H1 (cell line): ENCODE results near the gene LRBA. TPM values are rescaled to one million over a fixed set of nuclear protein-coding genes. Genes with fewer than 3 reads are reported as not detected.

Experiments used
- CTCF ChIA-PET: fragments of 300-600 bp; sonication (Branson Sonifier 250); formaldehyde crosslinking; loops from one replicate; lab custom pipeline; 2021; ENCODE audit not compliant: partially characterized antibody; lab: Charles Lee
- POLR2A ChIA-PET: fragments of 300-600 bp; sonication (Branson Sonifier 250); formaldehyde crosslinking; loops from one replicate; lab custom pipeline; 2021; ENCODE audit warnings: inconsistent platforms; ENCODE audit not compliant: partially characterized antibody; lab: Charles Lee
- DNase-seq, 2 experiments: peaks; one replicate each; pipeline versions ENCODE4 v3.0.0 to v3.0.0-alpha.2; 2010 to 2022; ENCODE audit warnings: low spot score in 2 of 2, low read depth in 1 of 2, mixed read lengths in 1 of 2
- FAIRE-seq: peaks from 2 replicates; lab custom pipeline; 2011; peaks lifted over from hg19 to GRCh38; lab: Jason Lieb, UNC
- H2AFZ ChIP-seq: 2 replicates; pipeline ENCODE4 v1.8.1; 2012; ENCODE audit warnings: low read length, inconsistent platforms
- H2AK5ac ChIP-seq: 2 replicates; pipeline ENCODE4 v1.6.1; 2013; ENCODE audit warnings: low read depth, low read length
- H2BK120ac ChIP-seq: replicated peaks from 2 replicates; pipeline ENCODE3; 2013; ENCODE audit warnings: low read depth, low read length, inconsistent platforms
- H2BK12ac ChIP-seq: 2 replicates; pipeline ENCODE4 v1.6.1; 2013; ENCODE audit warnings: low read depth, low read length
- H2BK15ac ChIP-seq: 2 replicates; pipeline ENCODE4 v1.6.1; 2013; ENCODE audit warnings: low read length
- H2BK20ac ChIP-seq: 2 replicates; pipeline ENCODE4 v1.6.1; 2013; ENCODE audit warnings: low read length
- H2BK5ac ChIP-seq: 2 replicates; pipeline ENCODE4 v1.6.1; 2013; ENCODE audit warnings: low read depth, low read length
- H3K14ac ChIP-seq: 2 replicates; pipeline ENCODE4 v1.6.1; 2013; ENCODE audit warnings: inconsistent platforms; ENCODE audit not compliant: insufficient read length
- H3K18ac ChIP-seq: 2 replicates; pipeline ENCODE4 v1.6.1; 2013; ENCODE audit warnings: low read length; ENCODE audit errors: extremely low read depth
- H3K23ac ChIP-seq: 2 replicates; pipeline ENCODE4 v1.6.1; 2013; ENCODE audit warnings: inconsistent platforms; ENCODE audit not compliant: insufficient read length
- H3K23me2 ChIP-seq: 2 replicates; pipeline ENCODE4 v1.6.1; 2013; ENCODE audit warnings: low read depth, low read length
- H3K27ac ChIP-seq: 2 replicates; pipeline ENCODE4 v1.6.1; 2011; ENCODE audit warnings: low read depth, low read length, inconsistent platforms
- H3K27me3 ChIP-seq, 4 experiments: replicated peaks in 1 of 4; 1 replicate in 1 of 4; 2 replicates in 3 of 4; pipeline versions ENCODE4 v1.6.1 to v1.8.1; 2011 to 2013; ENCODE audit warnings: low read length in 3 of 4, mild to moderate bottlenecking in 3 of 4, inconsistent platforms in 2 of 4, mixed read lengths in 2 of 4, moderate library complexity in 1 of 4; ENCODE audit not compliant: control insufficient read depth in 3 of 4, insufficient read depth in 3 of 4; ENCODE audit errors: extremely low read depth in 1 of 4
- H3K36me3 ChIP-seq, 4 experiments: 2 replicates each; pipeline versions ENCODE4 v1.6.1 to v1.8.1; 2011 to 2013; ENCODE audit warnings: mild to moderate bottlenecking in 4 of 4, low read length in 3 of 4, moderate library complexity in 2 of 4, control low read depth in 1 of 4, inconsistent platforms in 1 of 4; ENCODE audit not compliant: insufficient read depth in 4 of 4, control insufficient read depth in 2 of 4
- H3K4ac ChIP-seq: replicated peaks from 2 replicates; pipeline ENCODE3; 2013; ENCODE audit warnings: low read length, low read depth, mixed read lengths, inconsistent platforms; ENCODE audit not compliant: insufficient read length
- H3K4me1 ChIP-seq, 4 experiments: replicated peaks in 1 of 4; 1 replicate in 1 of 4; 2 replicates in 3 of 4; pipeline versions ENCODE4 v1.6.1 to v1.8.1; 2011 to 2013; ENCODE audit warnings: low read length in 3 of 4, inconsistent platforms in 2 of 4, mixed read lengths in 1 of 4; ENCODE audit not compliant: insufficient read depth in 4 of 4, control insufficient read depth in 3 of 4
- H3K4me2 ChIP-seq, 2 experiments: 2 replicates each; pipeline versions ENCODE4 v1.6.1 to v1.8.1; 2011 to 2013; ENCODE audit warnings: low read depth in 2 of 2, low read length in 2 of 2, control low read depth in 1 of 2, inconsistent platforms in 1 of 2, mild to moderate bottlenecking in 1 of 2; ENCODE audit not compliant: insufficient read depth in 1 of 2
- H3K4me3 ChIP-seq, 4 experiments: fragments of 200-600, 300-600 bp in 1 of 4; sonication (generic), shearing (Covaris generic), sonication (Bioruptor Twin) in 1 of 4; 2 replicates each; pipeline versions ENCODE4 v1.5.1 to v1.8.1; 2011 to 2016; ENCODE audit warnings: low read length in 4 of 4, low read depth in 3 of 4, control low read depth in 2 of 4, inconsistent platforms in 2 of 4, mild to moderate bottlenecking in 2 of 4, mixed read lengths in 1 of 4, moderate library complexity in 1 of 4; ENCODE audit not compliant: insufficient read depth in 2 of 4; ENCODE audit errors: extremely low read depth in 1 of 4
- H3K56ac ChIP-seq: replicated peaks from 2 replicates; pipeline ENCODE3; 2013; ENCODE audit warnings: low read depth, mild to moderate bottlenecking, mixed read lengths, low read length, inconsistent platforms; ENCODE audit not compliant: insufficient read length
- H3K79me1 ChIP-seq: 2 replicates; pipeline ENCODE4 v1.6.1; 2013; ENCODE audit warnings: low read depth, low read length, control low read depth
- H3K79me2 ChIP-seq, 2 experiments: 2 replicates each; pipeline versions ENCODE4 v1.6.1 to v1.8.1; 2012 to 2013; ENCODE audit warnings: low read length in 2 of 2, mild to moderate bottlenecking in 2 of 2, inconsistent platforms in 1 of 2; ENCODE audit not compliant: insufficient read depth in 2 of 2, control insufficient read depth in 1 of 2
- H3K9ac ChIP-seq, 4 experiments: replicated peaks in 1 of 4; 1 replicate in 1 of 4; 2 replicates in 3 of 4; pipeline versions ENCODE4 v1.6.1 to v1.8.1; 2011 to 2013; ENCODE audit warnings: low read depth in 3 of 4, low read length in 3 of 4, control low read depth in 2 of 4, mild to moderate bottlenecking in 2 of 4, moderate library complexity in 2 of 4, inconsistent platforms in 1 of 4; ENCODE audit errors: extremely low read depth in 1 of 4
- H3K9me3 ChIP-seq, 2 experiments: 2 replicates each; pipeline versions ENCODE4 v1.6.1 to v1.8.1; 2012 to 2013; ENCODE audit warnings: mild to moderate bottlenecking in 2 of 2, moderate library complexity in 2 of 2, control low read depth in 1 of 2, inconsistent platforms in 1 of 2, low read depth in 1 of 2, low read length in 1 of 2, mixed read lengths in 1 of 2; ENCODE audit not compliant: insufficient read depth in 2 of 2
- H4K20me1 ChIP-seq, 2 experiments: replicated peaks in 1 of 2; 2 replicates each; pipeline versions ENCODE3 to v1.8.1; 2011 to 2013; ENCODE audit warnings: inconsistent platforms in 2 of 2, low read length in 2 of 2, mild to moderate bottlenecking in 1 of 2; ENCODE audit not compliant: insufficient read depth in 2 of 2, control insufficient read depth in 1 of 2
- H4K5ac ChIP-seq: 2 replicates; pipeline ENCODE4 v1.6.1; 2013; ENCODE audit warnings: low read length, low read depth, mixed read lengths, inconsistent platforms; ENCODE audit not compliant: insufficient read length
- H4K8ac ChIP-seq: 2 replicates; pipeline ENCODE4 v1.8.0; 2013; ENCODE audit warnings: mild to moderate bottlenecking, moderate library complexity, low read length, inconsistent platforms; ENCODE audit not compliant: insufficient read depth; ENCODE audit errors: extremely low read depth
- H4K91ac ChIP-seq: replicated peaks from 2 replicates; pipeline ENCODE3; 2013; ENCODE audit warnings: low read length, mixed read lengths, inconsistent platforms; ENCODE audit not compliant: insufficient read length
- BACH1 ChIP-seq: IDR thresholded peaks from 2 replicates; pipeline ENCODE4 v1.6.1; 2012; ENCODE audit warnings: low read length, improper control_type of control experiment
- BRCA1 ChIP-seq: IDR thresholded peaks from 2 replicates; pipeline ENCODE4 v1.6.1; 2012; ENCODE audit warnings: low read depth, low read length, improper control_type of control experiment
- CBX5 ChIP-seq: fragments of 300-800, 300-1000 bp; sonication (generic); IDR thresholded peaks from 2 replicates; pipeline ENCODE4 v1.7.1; 2016; ENCODE audit warnings: antibody characterized with exemption, low read length, low read depth
- CHD2 ChIP-seq: IDR thresholded peaks from 2 replicates; pipeline ENCODE4 v1.6.1; 2012; ENCODE audit warnings: low read length, improper control_type of control experiment
- EP300 ChIP-seq, 2 experiments: IDR thresholded peaks; 1 replicate in 1 of 2; 2 replicates in 1 of 2; pipeline ENCODE4 v1.6.1; 2011 to 2012; ENCODE audit warnings: low read depth in 2 of 2, low read length in 2 of 2, mild to moderate bottlenecking in 2 of 2, borderline replicate concordance in 1 of 2, inconsistent platforms in 1 of 2, moderate library complexity in 1 of 2
- GABPA ChIP-seq: IDR thresholded peaks from 2 replicates; pipeline ENCODE4 v1.6.1; 2011; ENCODE audit warnings: mild to moderate bottlenecking, low read length, moderate library complexity, borderline replicate concordance; ENCODE audit not compliant: insufficient read depth
- HDAC6 ChIP-seq: IDR thresholded peaks from one replicate; pipeline ENCODE4 v1.7.1; 2012; ENCODE audit warnings: low read depth, mild to moderate bottlenecking, inconsistent platforms, low read length, moderate library complexity
- KDM5A ChIP-seq: fragments of 200-600 bp; IDR thresholded peaks from 2 replicates; pipeline ENCODE4 v1.7.1; 2012; ENCODE audit warnings: mild to moderate bottlenecking, low read length, inconsistent platforms, mixed read lengths
- SP2 ChIP-seq: IDR thresholded peaks from 2 replicates; pipeline ENCODE4 v1.6.1; 2012; ENCODE audit warnings: mild to moderate bottlenecking, low read length, inconsistent platforms
- TAF1 ChIP-seq: IDR thresholded peaks from 2 replicates; pipeline ENCODE4 v1.6.1; 2011; ENCODE audit warnings: mild to moderate bottlenecking, low read depth, low read length
- TEAD4 ChIP-seq: IDR thresholded peaks from 2 replicates; pipeline ENCODE4 v1.6.1; 2012; ENCODE audit warnings: low read depth, low read length, inconsistent platforms, mixed read lengths
- WGBS, 2 experiments: shearing (Covaris generic) in 1 of 2; methylation state at CpG; one replicate each; pipeline versions ENCODE4 v1.1.6 to v1.1.7; 2013 to 2015; ENCODE audit warnings: low lambda C conversion rate in 2 of 2, mixed read lengths in 2 of 2, inconsistent platforms in 1 of 2, low coverage in 1 of 2, missing lambda C conversion rate in 1 of 2; ENCODE audit not compliant: insufficient replicate concordance in 2 of 2, insufficient coverage in 1 of 2, insufficient read length in 1 of 2; ENCODE audit errors: extremely low coverage in 1 of 2, missing lambda C conversion rate in 1 of 2; 5-methylcytosine and 5-hydroxymethylcytosine counted together
- polyA plus RNA-seq, 7 experiments: library from polyadenylated mRNA; depleted of rRNA in 3 of 7; stranded (reverse) in 5 of 7; unstranded in 2 of 7; fragments of >200 nt in 5 of 7; fragments of 200-250 nt in 2 of 7; gene quantifications; 1 replicate in 5 of 7; 2 replicates in 1 of 7; 4 replicates in 1 of 7; pipeline versions ENCODE4 v1.2.1 to v1.2.3, GENCODE V29; 2011 to 2013; ENCODE audit warnings: missing spikeins in 2 of 7, mixed read lengths in 2 of 7
- total RNA-seq: library from RNA; stranded (reverse); fragmentation: NEBNext Ultra II Directional; extraction: Animal tissue kit (Norgen Biotek cat#: 25700); gene quantifications from 2 replicates; pipeline ENCODE4 v1.2.1, GENCODE V29; 2021
- TF ChIP-seq, protein P1 (sequence below): IDR thresholded peaks from 2 replicates; pipeline ENCODE4 v1.6.1; 2012; ENCODE audit warnings: inconsistent platforms

Gene LRBA
- total and polyA plus RNA-seq, 2 of the 8 experiments (the other 6 are each of a cell fraction or from before 2014, with no cell fraction given): 54.6 to 83.2 TPM

DNA sequence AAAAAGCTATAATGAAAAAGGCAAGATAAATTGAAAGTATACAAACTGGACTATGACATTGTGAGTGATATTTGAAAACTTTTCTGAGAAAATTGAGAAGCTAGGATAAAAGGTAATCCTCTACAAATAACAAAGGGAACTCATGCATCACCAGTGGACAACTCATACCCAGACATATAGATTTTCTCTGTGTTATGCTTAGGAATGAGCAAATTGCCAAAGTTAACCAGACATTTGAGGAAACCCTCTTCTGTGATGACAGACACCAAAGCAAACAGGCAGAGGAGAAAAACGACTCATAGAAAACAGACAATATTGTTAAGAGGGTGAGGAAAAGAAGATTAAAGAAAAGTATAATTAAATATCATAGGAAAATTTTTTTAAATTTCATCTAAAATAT lies 246.6 kb downstream of the LRBA start:
- no peak overlapping the region for H3K14ac ChIP-seq
- no peak for DNase-seq
- CTCF ChIA-PET: no interaction called here
- no peak overlapping the region for H3K9ac ChIP-seq
- no peak overlapping the region for H4K5ac ChIP-seq
- H4K91ac ChIP-seq: no peak overlapping the region
- no peaks in the 10 kb centered on the region; a peak in 1 of 4 replicates for H3K9me3 ChIP-seq
- H3K18ac ChIP-seq: no peak overlapping the region
- H2BK12ac ChIP-seq: no peak overlapping the region
- no peak overlapping the region for H2BK20ac ChIP-seq
- no peak overlapping the region for H3K4me2 ChIP-seq
- H4K8ac ChIP-seq: no peak overlapping the region
- H3K23ac ChIP-seq: no peak overlapping the region
- no peaks in the 10 kb centered on the region for H3K79me2 ChIP-seq
- no peaks in the 10 kb centered on the region for H3K79me1 ChIP-seq
- no peaks in the 10 kb centered on the region for H3K27me3 ChIP-seq
- no peak overlapping the region for H2AFZ ChIP-seq
- 84% methylated on average over 1 of the region's 1 CpG; no CpG with 5 or more reads in 1 of the 2 experiments for WGBS, 2 experiments
- H2BK120ac ChIP-seq: no peak overlapping the region
- H3K27ac ChIP-seq: no peak overlapping the region
- H2AK5ac ChIP-seq: no peak overlapping the region
- H2BK15ac ChIP-seq: no peak overlapping the region
- H3K56ac ChIP-seq: no peak overlapping the region
- POLR2A ChIA-PET: no interaction called here
- H3K23me2 ChIP-seq: no peaks in the 10 kb centered on the region
- H2BK5ac ChIP-seq: no peak overlapping the region
- no peaks in the 10 kb centered on the region; a peak in 2 of 8 replicates for H3K36me3 ChIP-seq
- no peak for TF ChIP-seq HDAC6
- no peak for TF ChIP-seq KDM5A
- no peak for TF ChIP-seq BRCA1
- TF ChIP-seq, protein P1, sequence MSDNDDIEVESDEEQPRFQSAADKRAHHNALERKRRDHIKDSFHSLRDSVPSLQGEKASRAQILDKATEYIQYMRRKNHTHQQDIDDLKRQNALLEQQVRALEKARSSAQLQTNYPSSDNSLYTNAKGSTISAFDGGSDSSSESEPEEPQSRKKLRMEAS: no peak
- no peak for TF ChIP-seq TAF1
- TF ChIP-seq CHD2: no peak
- TF ChIP-seq TEAD4: no peak
- no peak for TF ChIP-seq SP2
- no peak for TF ChIP-seq GABPA
- no peak for TF ChIP-seq EP300 (IDR thresholded peaks at IDR 0.05; ENCODE audit: borderline replicate concordance in 1 of 2, low read depth in 2 of 2, low read length in 2 of 2)
- TF ChIP-seq BACH1: no peak
- no peak for TF ChIP-seq CBX5
- no peak for FAIRE-seq
- H3K4me1 ChIP-seq: no peaks in the 10 kb centered on the region
- no peak overlapping the region for H3K4ac ChIP-seq
- no peak overlapping the region for H3K4me3 ChIP-seq
- H4K20me1 ChIP-seq: no peaks in the 10 kb centered on the region
